Neuronal stem cell (in vitro differentiated cells): Measurements from ENCODE around the gene HERC2.
A peak's percentile ranks its signal among the peaks of the same experiment; 100 is the strongest.
"Not testable (repeated sequence)": the region's sequence is repeated elsewhere in the genome, so short reads cannot be mapped to it uniquely, and the experiment has no call there.

Experiments
- DNase-seq: peaks from one replicate; pipeline ENCODE4 v3.0.0-alpha.2; 2013; ENCODE audit warnings: low spot score
- H2AFZ ChIP-seq: one replicate; pipeline ENCODE4 v1.6.1; 2013; ENCODE audit warnings: mild to moderate bottlenecking, low read length, inconsistent platforms
- H2AK5ac ChIP-seq: 2 replicates; pipeline ENCODE4 v1.6.1; 2013; ENCODE audit warnings: low read depth, mild to moderate bottlenecking, inconsistent platforms, low read length, moderate library complexity, mixed read lengths
- H2BK120ac ChIP-seq: 2 replicates; pipeline ENCODE4 v1.6.1; 2013; ENCODE audit warnings: low read depth, mild to moderate bottlenecking, inconsistent platforms, low read length, moderate library complexity, mixed read lengths
- H2BK12ac ChIP-seq: one replicate; pipeline ENCODE4 v1.6.1; 2013; ENCODE audit warnings: low read length, inconsistent platforms
- H2BK15ac ChIP-seq: 2 replicates; pipeline ENCODE4 v1.6.1; 2013; ENCODE audit warnings: mild to moderate bottlenecking, low read length, inconsistent platforms, mixed read lengths
- H2BK5ac ChIP-seq: one replicate; pipeline ENCODE4 v1.6.1; 2013; ENCODE audit warnings: inconsistent platforms, mild to moderate bottlenecking, low read length, moderate library complexity
- H3K14ac ChIP-seq: one replicate; pipeline ENCODE4 v1.6.1; 2013; ENCODE audit warnings: low read length, inconsistent platforms
- H3K18ac ChIP-seq: 2 replicates; pipeline ENCODE4 v1.6.1; 2013; ENCODE audit warnings: low read length, inconsistent platforms
- H3K23ac ChIP-seq: 2 replicates; pipeline ENCODE4 v1.6.1; 2013; ENCODE audit warnings: low read depth, mild to moderate bottlenecking, mixed read lengths, low read length, inconsistent platforms; ENCODE audit not compliant: poor library complexity
- H3K27ac ChIP-seq: replicated peaks from 3 replicates; pipeline ENCODE4 v1.5.1; 2013; ENCODE audit warnings: low read length, inconsistent platforms
- H3K27me3 ChIP-seq, 3 experiments: 2 replicates each; pipeline ENCODE4 v1.6.1; 2013; ENCODE audit warnings: low read length in 3 of 3, mild to moderate bottlenecking in 2 of 3, inconsistent platforms in 1 of 3, low read depth in 1 of 3, mixed read lengths in 1 of 3, moderate library complexity in 1 of 3; ENCODE audit not compliant: control insufficient read depth in 3 of 3, insufficient read depth in 3 of 3
- H3K36me3 ChIP-seq, 2 donors: replicated peaks in 1 of 2; 2 replicates each; pipeline ENCODE4 v1.6.1; 2013; ENCODE audit warnings: low read length in 2 of 2; ENCODE audit not compliant: control insufficient read depth in 2 of 2, insufficient read depth in 2 of 2
- H3K4ac ChIP-seq: 2 replicates; pipeline ENCODE4 v1.6.1; 2013; ENCODE audit warnings: inconsistent platforms, mild to moderate bottlenecking, low read length, moderate library complexity
- H3K4me1 ChIP-seq, 2 donors: 1 replicate in 1 of 2; 2 replicates in 1 of 2; pipeline ENCODE4 v1.6.1; 2013; ENCODE audit warnings: low read length in 2 of 2, low read depth in 1 of 2; ENCODE audit not compliant: control insufficient read depth in 2 of 2, insufficient read depth in 1 of 2
- H3K4me2 ChIP-seq: one replicate; pipeline ENCODE4 v1.6.1; 2013; ENCODE audit warnings: mild to moderate bottlenecking, low read length, inconsistent platforms; ENCODE audit not compliant: insufficient read depth, poor library complexity, severe bottlenecking
- H3K4me3 ChIP-seq, 2 donors: 2 replicates each; pipeline ENCODE4 v1.5.1; 2013; ENCODE audit warnings: low read length in 2 of 2, mild to moderate bottlenecking in 2 of 2, inconsistent platforms in 1 of 2, moderate library complexity in 1 of 2
- H3K79me1 ChIP-seq: one replicate; pipeline ENCODE4 v1.6.1; 2013; ENCODE audit warnings: low read depth, mild to moderate bottlenecking, inconsistent platforms, low read length, moderate library complexity
- H3K9ac ChIP-seq: one replicate; pipeline ENCODE4 v1.6.1; 2013; ENCODE audit warnings: mild to moderate bottlenecking, low read depth, low read length, inconsistent platforms; ENCODE audit not compliant: poor library complexity
- H3K9me3 ChIP-seq, 2 donors: replicated peaks in 1 of 2; 2 replicates each; pipeline versions ENCODE3 to v1.6.1; 2013; ENCODE audit warnings: low read length in 2 of 2, mild to moderate bottlenecking in 2 of 2, inconsistent platforms in 1 of 2, low read depth in 1 of 2, mixed read lengths in 1 of 2, moderate library complexity in 1 of 2; ENCODE audit not compliant: control insufficient read depth in 2 of 2, insufficient read depth in 1 of 2
- H4K8ac ChIP-seq: one replicate; pipeline ENCODE4 v1.6.1; 2013; ENCODE audit warnings: low read depth, mild to moderate bottlenecking, inconsistent platforms, low read length, moderate library complexity
- H4K91ac ChIP-seq: one replicate; pipeline ENCODE4 v1.6.1; 2013; ENCODE audit warnings: low read length, low read depth, mild to moderate bottlenecking, inconsistent platforms; ENCODE audit not compliant: poor library complexity
- WGBS, 2 donors: extraction: QIAGEN DNeasy Blood & Tissue Kit; methylation state at CpG; one replicate each; pipeline ENCODE4 v1.1.7; 2013; ENCODE audit warnings: missing lambda C conversion rate in 2 of 2, mixed read lengths in 1 of 2; ENCODE audit not compliant: insufficient read length in 2 of 2, insufficient replicate concordance in 1 of 2; ENCODE audit errors: extremely low coverage in 2 of 2; 5-methylcytosine and 5-hydroxymethylcytosine counted together

HERC2 gene

GRCh38 chr15:28137408-28138039 is 184.5 kb downstream of the HERC2 start:
- H2AFZ ChIP-seq: not testable (repeated sequence)

GRCh38 chr15:28136236-28136904 is 185.6 kb downstream of the HERC2 start:
- no CpG with 5 or more reads among the region's 6 CpGs for WGBS, 2 donors
- not testable (repeated sequence) for H3K79me1 ChIP-seq, H3K9me3 ChIP-seq, H2BK5ac ChIP-seq, H3K9ac ChIP-seq, H2BK15ac ChIP-seq, H3K23ac ChIP-seq, H2BK120ac ChIP-seq, DNase-seq, H3K27me3 ChIP-seq, H3K18ac ChIP-seq, H3K4me2 ChIP-seq, H4K8ac ChIP-seq, H2AK5ac ChIP-seq, H4K91ac ChIP-seq, H2AFZ ChIP-seq, H3K4me1 ChIP-seq, H3K4ac ChIP-seq, H3K14ac ChIP-seq, H3K4me3 ChIP-seq, H2BK12ac ChIP-seq, H3K27ac ChIP-seq
- peaks cover 11 to 81% of the 10 kb centered on the region in 2 donors for H3K36me3 ChIP-seq

More at GRCh38 chr15:28137408-28138039, 184.5 kb downstream of the HERC2 start:
- not testable (repeated sequence) for H3K4me2 ChIP-seq, H3K4me1 ChIP-seq, H3K27me3 ChIP-seq, H2BK12ac ChIP-seq, H4K8ac ChIP-seq, H3K27ac ChIP-seq, H3K18ac ChIP-seq, DNase-seq, H2BK15ac ChIP-seq, H3K9ac ChIP-seq, H2BK120ac ChIP-seq, H3K79me1 ChIP-seq, H3K23ac ChIP-seq, H2BK5ac ChIP-seq, H3K9me3 ChIP-seq, H3K4me3 ChIP-seq, H3K14ac ChIP-seq, H3K4ac ChIP-seq, H2AK5ac ChIP-seq, H4K91ac ChIP-seq
- no CpG with 5 or more reads among the region's 9 CpGs for WGBS, 2 donors
- peaks cover 3 to 81% of the 10 kb centered on the region in 2 donors for H3K36me3 ChIP-seq

- Histone ChIP-seq H3K18ac (no peak overlapping the region), H4K8ac (no peak overlapping the region), H2BK120ac (no peak overlapping the region), H2BK15ac (no peak overlapping the region), H3K36me3 (peaks cover 18 to 85% of the 10 kb centered on the region in 2 donors), H3K14ac (no peak overlapping the region), H3K23ac (no peak overlapping the region), H2BK5ac (no peak overlapping the region), H3K27me3 (no peaks in the 10 kb centered on the region), H4K91ac (no peak overlapping the region), H3K4me1 (no peaks in the 10 kb centered on the region), H3K9me3 (no peaks in the 10 kb centered on the region), H3K4ac (no peak overlapping the region), H2AK5ac (no peak overlapping the region), H3K9ac (no peak overlapping the region), H3K79me1 (no peaks in the 10 kb centered on the region), H3K27ac (no peak overlapping the region), H2AFZ (no peak overlapping the region), H3K4me3 (no peak overlapping the region), H2BK12ac (no peak overlapping the region), H3K4me2 (no peak overlapping the region)
- DNase-seq: no peak
Measured at GRCh38 chr15:28133281-28133680, 188.7 kb downstream of the HERC2 start.

GRCh38 chr15:28132524-28133275 is 189.3 kb downstream of the HERC2 start:
- peak overlapping the region; percentile 89 for H3K23ac ChIP-seq
- H3K14ac ChIP-seq: no peak overlapping the region
- H3K18ac ChIP-seq: peak overlapping the region; percentile 38
- no peak overlapping the region for H2BK120ac ChIP-seq
- no peak overlapping the region for H2BK5ac ChIP-seq
- WGBS, 2 donors: no CpG with 5 or more reads among the region's 21 CpGs
- H3K9me3 ChIP-seq: no peaks in the 10 kb centered on the region
- DNase-seq: no peak
- H2AK5ac ChIP-seq: no peak overlapping the region
- peaks cover 20 to 87% of the 10 kb centered on the region in 2 donors for H3K36me3 ChIP-seq
- H2AFZ ChIP-seq: no peak overlapping the region
- no peak overlapping the region for H3K4me3 ChIP-seq
- no peaks in the 10 kb centered on the region for H3K79me1 ChIP-seq
- no peak overlapping the region for H2BK12ac ChIP-seq
- H3K9ac ChIP-seq: peak overlapping the region; percentile 21
- H2BK15ac ChIP-seq: no peak overlapping the region
- no peaks in the 10 kb centered on the region for H3K4me1 ChIP-seq
- no peak overlapping the region for H3K4ac ChIP-seq
- no peaks in the 10 kb centered on the region for H3K27me3 ChIP-seq
- no peak overlapping the region for H3K4me2 ChIP-seq
- no peak overlapping the region for H3K27ac ChIP-seq
- peak overlapping the region; percentile 17 for H4K8ac ChIP-seq
- H4K91ac ChIP-seq: no peak overlapping the region
